ENCODE results near the gene MACROH2A1. TPM values are rescaled to one million over a fixed set of nuclear protein-coding genes. Genes with fewer than 3 reads are reported as not detected.

MACROH2A1 gene
- total RNA-seq, 2 donors from 2014 or later, result 163 to 252 TPM

DNA sequence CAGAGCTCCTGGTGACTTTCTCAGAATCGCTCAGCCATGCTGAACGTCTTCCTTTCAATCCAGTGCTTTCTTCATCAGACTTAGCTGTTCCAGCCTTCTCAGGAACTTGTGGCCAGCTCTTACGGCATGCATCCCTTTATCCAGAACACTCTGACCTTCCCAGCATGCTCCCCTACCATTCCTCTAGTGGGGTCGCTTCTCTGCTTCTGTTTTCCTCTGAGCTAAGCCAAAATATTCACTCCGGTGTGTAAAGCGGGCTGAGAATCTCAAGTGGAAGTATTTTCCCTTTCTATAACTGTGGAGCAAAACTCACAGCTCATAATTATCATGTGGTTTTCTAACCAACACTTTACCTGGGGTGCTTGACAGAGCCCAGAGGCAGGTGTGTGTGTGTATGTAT lies 41.9 kb upstream of the MACROH2A1 start:
- Mint-ChIP-seq H3K4me1 (ENCODE audit: low read depth in 2 of 2) (peaks cover 6 to 8% of the 10 kb centered on the region in 2 donors), H3K4me3 (no peak overlapping the region), H3K27ac (no peak overlapping the region), H3K27me3 (peaks cover 7% of the 10 kb centered on the region in 2 donors), H3K36me3 (no peaks in the 10 kb centered on the region), H3K9me3 (no peaks in the 10 kb centered on the region)
- DNase-seq (ENCODE audit: low spot score), result no peak
- ATAC-seq, result no peak

DNA sequence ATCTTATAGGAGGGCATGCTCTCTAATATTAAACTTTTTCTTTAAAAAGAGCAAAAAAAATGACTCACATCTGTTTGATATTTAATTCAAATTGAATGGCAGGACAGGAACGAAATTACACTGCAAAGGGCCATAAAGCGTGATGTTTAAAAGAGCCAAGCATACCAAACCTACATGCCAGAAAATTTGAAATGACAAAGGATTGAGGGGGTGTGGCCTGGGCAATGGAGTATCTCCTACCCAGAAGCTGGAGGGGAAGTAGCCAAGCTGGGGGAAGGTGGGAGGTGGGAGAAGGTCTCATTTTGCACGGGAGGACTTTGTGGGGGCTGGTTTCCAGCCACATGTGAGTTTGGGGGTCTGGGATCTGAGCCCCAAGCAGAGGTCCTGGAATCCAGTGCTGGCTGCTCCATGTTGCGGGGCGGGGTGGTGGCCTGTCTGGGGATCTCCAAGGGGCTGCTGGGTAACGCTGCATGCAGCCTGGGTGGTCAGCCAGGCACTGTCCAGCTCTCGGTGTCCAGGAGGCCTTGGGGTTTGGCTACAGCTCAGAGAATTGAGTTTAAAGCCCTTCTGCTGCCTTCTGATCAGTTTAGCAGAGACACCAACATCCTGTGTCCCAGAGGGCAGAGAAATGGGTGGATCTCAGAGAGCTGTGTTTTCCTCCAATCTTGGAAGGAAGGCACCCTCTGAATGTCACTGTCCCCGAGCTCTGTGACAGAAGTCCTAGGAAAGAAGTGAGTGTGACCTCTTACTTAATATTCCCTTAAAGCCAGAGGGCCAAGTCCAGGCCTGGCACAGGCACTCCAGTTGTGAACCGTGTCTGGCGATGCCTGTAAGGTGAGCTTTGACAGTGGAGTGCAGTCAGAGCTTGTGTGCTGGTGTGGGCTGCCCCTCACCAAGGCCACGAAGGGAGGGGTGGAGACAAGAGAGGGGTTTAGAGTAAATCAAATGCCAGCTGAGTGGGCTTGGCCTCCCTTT lies 40.5 kb upstream of the MACROH2A1 start:
- DNase-seq (ENCODE audit: low spot score) (no peak), ATAC-seq (no peak)
- peaks cover 5% of the 10 kb centered on the region in 2 donors for H3K4me1 Mint-ChIP-seq (ENCODE audit: low read depth in 2 of 2)
- no peak overlapping the region for H3K27ac Mint-ChIP-seq
- H3K9me3 Mint-ChIP-seq, result no peaks in the 10 kb centered on the region
- H3K4me3 Mint-ChIP-seq, result no peak overlapping the region
- H3K27me3 Mint-ChIP-seq, result peaks cover 7 to 11% of the 10 kb centered on the region in 2 donors
- H3K36me3 Mint-ChIP-seq, result no peaks in the 10 kb centered on the region

DNA sequence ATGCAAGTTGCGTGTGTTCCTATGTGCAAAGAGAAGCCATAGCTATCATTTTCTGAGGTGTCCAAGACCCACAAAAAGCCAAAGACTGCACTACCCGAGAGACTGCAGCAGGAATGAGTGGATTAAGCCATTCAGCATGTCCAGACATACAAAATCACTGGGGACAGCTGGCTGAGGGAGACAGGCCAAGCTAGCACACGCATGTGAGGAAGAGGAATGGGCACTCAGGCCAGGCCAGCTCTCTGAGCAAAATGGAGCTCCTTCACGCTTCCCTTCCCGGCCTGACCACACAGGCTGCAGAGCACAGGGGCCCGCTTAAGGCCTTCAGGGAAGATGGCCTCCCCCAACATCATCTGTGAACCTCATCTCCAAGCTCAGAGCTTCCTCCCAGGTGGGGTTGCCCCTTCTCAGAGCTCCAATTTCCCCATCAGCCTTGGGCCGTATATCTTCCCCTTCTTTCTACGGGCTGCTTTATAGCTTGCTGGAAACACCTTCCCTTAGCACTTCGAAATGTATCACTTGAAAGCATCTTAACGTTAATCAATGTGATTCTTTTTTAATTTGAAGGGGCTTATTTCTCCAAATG lies 39.7 kb upstream of the MACROH2A1 start:
- Mint-ChIP-seq H3K4me1 (ENCODE audit: low read depth in 2 of 2) (no peaks in the 10 kb centered on the region), H3K4me3 (no peak overlapping the region), H3K36me3 (no peaks in the 10 kb centered on the region), H3K27me3 (peaks cover 6 to 7% of the 10 kb centered on the region in 2 donors), H3K27ac (no peak overlapping the region), H3K9me3 (no peaks in the 10 kb centered on the region)
- no peak for ATAC-seq
- DNase-seq (ENCODE audit: low spot score), result peak; percentile 55

DNA sequence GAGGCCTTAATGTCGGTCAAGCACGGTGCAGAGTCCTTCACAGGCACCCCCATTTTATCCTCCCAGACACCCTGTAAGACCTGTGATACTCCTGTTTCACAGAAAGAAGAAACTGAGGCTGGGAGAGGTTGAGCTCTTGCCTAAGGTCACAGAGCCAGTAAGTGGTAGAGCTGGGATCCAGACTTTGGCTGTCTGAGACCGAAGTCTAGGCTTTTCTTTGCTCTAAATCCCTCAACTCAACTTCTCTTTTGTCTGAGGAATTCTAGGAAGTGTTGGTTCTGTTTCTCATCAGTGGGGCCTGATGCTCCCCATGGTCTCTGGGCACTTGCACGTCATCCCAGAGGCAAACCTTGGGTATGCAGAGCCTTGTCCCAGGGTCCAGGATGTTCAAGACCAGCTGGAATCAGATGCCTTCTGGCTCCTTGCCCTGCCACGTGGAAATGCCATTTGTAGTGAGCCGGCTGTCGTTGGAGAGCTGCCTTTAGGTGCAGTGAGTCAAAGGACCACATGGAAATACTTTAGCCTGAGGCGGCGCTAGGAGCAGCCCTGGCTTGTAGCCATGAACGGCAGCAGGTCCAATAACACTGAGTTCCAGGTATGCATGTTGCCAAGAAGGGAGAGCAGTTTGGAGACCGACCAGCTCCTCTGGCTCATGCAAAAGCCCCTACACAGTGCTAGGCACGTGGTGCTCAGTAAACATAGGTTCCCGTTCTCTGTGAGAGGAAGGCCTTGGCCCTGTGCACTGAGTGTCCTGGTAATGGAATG lies 38.9 kb upstream of the MACROH2A1 start:
- Mint-ChIP-seq H3K27ac (no peak overlapping the region), H3K4me1 (ENCODE audit: low read depth in 2 of 2) (no peaks in the 10 kb centered on the region), H3K4me3 (no peak overlapping the region), H3K36me3 (no peaks in the 10 kb centered on the region), H3K9me3 (no peaks in the 10 kb centered on the region), H3K27me3 (peaks cover 6 to 7% of the 10 kb centered on the region in 2 donors)
- ATAC-seq (no peak), DNase-seq (ENCODE audit: low spot score) (no peak)

DNA sequence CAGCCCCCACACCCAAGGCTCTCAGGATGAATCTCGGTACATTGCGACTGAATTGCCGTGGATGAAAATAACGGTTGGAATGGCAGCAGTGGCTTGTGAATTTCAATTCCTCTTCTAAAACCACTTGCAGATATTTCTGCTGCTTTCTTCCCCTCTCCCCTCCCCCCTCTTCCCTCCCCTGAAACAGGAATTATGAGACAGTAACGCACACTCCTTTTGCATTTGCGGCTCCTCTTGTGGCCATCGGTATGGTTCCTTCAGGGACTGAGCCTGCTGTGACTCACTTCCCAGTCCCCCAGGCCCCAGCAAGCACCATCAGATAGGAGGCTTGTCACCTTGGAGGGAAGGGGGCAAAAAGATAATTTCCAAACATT lies 38.4 kb upstream of the MACROH2A1 start:
- DNase-seq (ENCODE audit: low spot score) (no peak), ATAC-seq (no peak)
- H3K9me3 Mint-ChIP-seq, result no peaks in the 10 kb centered on the region
- H3K27ac Mint-ChIP-seq, result no peak overlapping the region
- no peaks in the 10 kb centered on the region for H3K4me1 Mint-ChIP-seq (ENCODE audit: low read depth in 2 of 2)
- peaks cover 6 to 7% of the 10 kb centered on the region in 2 donors for H3K27me3 Mint-ChIP-seq
- H3K4me3 Mint-ChIP-seq, result no peak overlapping the region
- H3K36me3 Mint-ChIP-seq, result no peaks in the 10 kb centered on the region

DNA sequence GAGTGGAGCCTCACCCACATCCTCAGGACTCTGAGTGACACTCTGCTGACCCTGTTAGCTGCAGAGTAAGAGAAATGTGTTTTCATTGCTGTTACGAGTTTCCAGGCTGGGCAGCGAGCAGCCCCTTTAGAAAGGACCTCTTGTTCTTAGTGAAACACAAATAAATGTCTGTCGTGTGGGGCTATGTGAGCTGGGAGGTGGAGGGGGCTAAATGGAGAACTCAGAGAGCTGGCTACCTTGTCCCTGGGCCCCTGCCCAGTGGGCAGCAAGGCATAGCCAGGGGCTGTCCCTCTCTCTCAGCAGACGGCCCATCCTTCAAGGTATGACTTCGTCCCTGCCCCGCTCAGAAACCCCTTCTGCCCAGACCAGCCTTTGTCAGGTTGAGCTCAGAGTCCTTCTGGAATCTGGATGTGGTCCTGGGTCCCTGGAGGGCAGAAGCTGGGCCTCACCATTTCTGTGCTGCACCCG lies 38.0 kb upstream of the MACROH2A1 start:
- Mint-ChIP-seq H3K4me1 (ENCODE audit: low read depth in 2 of 2) (no peaks in the 10 kb centered on the region), H3K27ac (no peak overlapping the region), H3K36me3 (no peaks in the 10 kb centered on the region), H3K9me3 (no peaks in the 10 kb centered on the region), H3K4me3 (no peak overlapping the region), H3K27me3 (peaks cover 6 to 7% of the 10 kb centered on the region in 2 donors)
- no peak for ATAC-seq
- no peak for DNase-seq (ENCODE audit: low spot score)

DNA sequence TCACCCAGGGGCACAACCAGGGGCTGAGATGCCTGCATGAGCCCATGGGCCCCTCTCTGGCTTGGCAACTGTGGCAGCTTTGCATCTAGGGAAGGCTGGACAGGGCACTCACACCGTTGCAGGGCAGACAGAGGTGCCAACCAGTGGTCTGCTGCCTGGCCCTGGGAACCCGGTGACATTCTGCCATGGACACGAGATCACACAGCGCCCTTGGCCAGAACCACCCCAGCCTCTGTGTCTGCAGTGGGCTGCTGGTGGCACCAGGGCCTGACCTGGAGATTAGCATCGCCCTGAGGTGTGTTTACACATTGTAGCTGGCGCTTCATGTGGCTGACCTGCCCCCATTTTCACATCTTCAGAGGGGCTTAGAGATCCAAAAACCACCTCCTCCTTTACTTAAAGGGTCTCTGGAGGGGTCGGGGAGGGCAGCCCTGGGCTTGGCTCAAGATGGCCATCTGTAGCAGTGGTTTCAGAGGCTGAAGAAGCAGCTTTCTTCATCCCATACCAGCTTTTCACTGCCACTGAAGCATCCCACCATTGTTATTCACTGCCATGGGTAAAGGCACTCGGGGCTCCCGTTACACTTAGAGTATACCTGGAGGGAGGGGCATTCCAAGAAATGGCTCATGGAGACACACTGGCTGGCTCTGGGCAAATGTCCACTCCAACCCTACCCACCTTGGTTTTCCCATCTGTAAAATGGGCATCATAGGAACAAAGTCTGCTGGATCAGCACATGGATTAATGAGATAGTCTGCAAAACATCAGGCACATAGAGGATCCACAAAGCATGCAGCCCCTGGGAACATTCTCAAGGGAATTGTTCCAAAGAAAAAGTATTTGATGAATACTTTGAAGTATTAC lies 36.7 kb upstream of the MACROH2A1 start:
- H3K9me3 Mint-ChIP-seq, result no peaks in the 10 kb centered on the region
- H3K36me3 Mint-ChIP-seq, result no peaks in the 10 kb centered on the region
- H3K4me3 Mint-ChIP-seq, result no peak overlapping the region
- H3K4me1 Mint-ChIP-seq (ENCODE audit: low read depth in 2 of 2), result no peaks in the 10 kb centered on the region
- H3K27ac Mint-ChIP-seq, result no peak overlapping the region
- peaks cover 6 to 14% of the 10 kb centered on the region in 2 donors for H3K27me3 Mint-ChIP-seq
- ATAC-seq, result no peak
- DNase-seq (ENCODE audit: low spot score), result no peak

DNA sequence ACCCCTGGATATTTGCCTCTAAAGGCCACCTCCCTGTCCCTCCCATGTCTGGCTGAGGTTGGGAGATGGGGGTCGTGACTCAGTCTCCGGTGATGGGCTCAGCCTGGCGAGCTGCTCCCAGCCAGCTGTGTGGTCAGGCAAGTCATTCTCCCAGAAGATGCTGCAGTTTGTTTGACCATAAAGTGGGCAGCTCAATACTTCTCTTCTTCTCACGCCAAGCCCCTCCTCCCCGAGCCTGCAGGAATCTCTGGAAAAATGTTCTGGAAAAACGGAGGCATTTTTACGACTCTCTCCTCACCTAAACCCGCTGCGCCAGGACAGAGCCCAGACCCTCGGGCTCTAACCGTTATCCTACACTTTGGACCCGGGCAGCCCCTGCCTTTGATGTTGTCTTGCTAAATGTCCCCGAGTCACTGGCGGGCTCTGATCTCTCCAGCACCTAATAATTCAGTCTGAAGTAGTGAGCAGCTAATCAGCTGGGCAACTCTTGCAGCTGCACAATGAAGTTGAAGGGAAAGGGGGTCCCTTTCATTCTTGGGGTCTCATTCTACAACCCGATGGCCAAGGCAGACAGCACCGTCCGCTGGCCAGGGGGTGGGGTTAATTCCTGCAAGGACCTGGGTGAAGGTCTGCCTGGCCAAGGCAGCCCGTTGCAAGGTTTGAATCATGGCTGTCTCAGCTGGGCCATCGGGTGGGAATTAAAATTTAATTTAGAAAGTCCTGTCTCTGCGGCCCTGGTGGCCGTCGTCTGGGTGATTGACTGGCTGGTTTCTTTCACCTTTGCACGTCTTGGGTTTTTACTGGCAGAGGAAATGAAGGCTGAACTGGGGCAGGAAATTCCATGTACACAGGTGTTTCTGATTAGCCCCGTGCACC lies 35.8 kb upstream of the MACROH2A1 start:
- H3K9me3 Mint-ChIP-seq, result no peaks in the 10 kb centered on the region
- H3K36me3 Mint-ChIP-seq, result no peaks in the 10 kb centered on the region
- H3K4me1 Mint-ChIP-seq (ENCODE audit: low read depth in 2 of 2), result no peaks in the 10 kb centered on the region
- DNase-seq (ENCODE audit: low spot score), result no peak
- H3K27me3 Mint-ChIP-seq, result peaks cover 10 to 20% of the 10 kb centered on the region in 2 donors
- H3K27ac Mint-ChIP-seq, result no peak overlapping the region
- ATAC-seq, result no peak
- no peak overlapping the region for H3K4me3 Mint-ChIP-seq

DNA sequence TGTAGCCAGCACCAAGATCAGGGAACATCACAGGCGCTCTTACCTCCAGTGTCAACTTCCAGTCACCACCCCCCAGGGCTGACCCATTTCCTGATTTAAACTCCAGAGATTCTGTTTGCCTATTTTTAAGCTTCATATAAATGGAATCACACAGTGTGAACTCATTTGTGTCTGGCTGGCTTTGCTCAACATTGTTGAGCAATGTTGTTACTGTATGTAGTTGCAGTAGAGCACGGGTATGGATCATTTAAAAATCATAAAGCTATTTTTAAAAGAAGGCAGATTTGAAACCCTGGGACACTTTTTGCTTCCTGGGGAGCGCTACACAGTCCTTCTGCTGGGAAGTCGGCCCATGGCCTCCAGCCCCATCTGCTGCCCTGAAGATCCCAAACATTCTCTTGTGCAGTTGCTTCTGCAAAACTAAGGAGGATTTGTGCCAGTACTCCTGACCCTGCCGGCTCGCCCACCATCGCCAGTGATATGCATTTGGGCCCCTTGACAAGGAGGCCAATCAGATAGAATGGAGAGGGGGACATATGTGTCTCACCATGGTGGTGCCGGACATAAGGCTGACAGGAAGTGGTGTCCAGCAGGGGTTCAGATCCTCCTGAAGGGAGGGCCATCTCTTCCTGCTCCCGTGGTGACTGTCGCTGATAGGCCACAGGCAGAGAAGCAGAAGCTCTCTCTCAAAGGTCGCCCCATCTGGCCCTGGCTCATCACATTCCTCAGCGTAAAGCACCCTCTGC lies 34.8 kb upstream of the MACROH2A1 start:
- H3K4me1 Mint-ChIP-seq (ENCODE audit: low read depth in 2 of 2), result no peaks in the 10 kb centered on the region
- ATAC-seq (no peak), DNase-seq (ENCODE audit: low spot score) (no peak)
- no peak overlapping the region for H3K4me3 Mint-ChIP-seq
- H3K36me3 Mint-ChIP-seq, result no peaks in the 10 kb centered on the region
- H3K9me3 Mint-ChIP-seq, result no peaks in the 10 kb centered on the region
- peaks cover 12 to 27% of the 10 kb centered on the region in 2 donors for H3K27me3 Mint-ChIP-seq
- H3K27ac Mint-ChIP-seq, result no peak overlapping the region

DNA sequence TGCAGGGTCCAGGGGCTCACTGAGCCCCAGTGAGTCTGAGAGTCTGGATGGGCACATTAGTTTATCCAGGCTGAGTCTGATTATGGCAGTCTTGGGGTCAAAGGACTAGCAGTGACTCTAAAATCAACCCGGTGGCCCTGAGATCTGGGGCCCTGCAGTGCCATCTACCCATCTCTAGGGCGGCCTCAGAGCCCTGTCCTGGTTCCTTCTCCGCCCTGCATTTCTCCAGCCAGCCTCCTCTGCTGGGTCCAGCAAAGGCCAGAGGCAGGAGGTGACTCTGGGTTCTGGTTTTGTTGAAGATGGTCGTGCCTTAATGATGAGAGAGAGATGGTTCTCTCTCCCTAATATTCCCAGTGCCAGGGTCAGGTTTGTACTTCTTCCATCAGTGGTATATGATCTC lies 33.1 kb upstream of the MACROH2A1 start:
- Mint-ChIP-seq H3K4me3 (no peak overlapping the region), H3K36me3 (no peaks in the 10 kb centered on the region), H3K27me3 (peaks cover 17 to 34% of the 10 kb centered on the region in 2 donors), H3K9me3 (no peaks in the 10 kb centered on the region), H3K27ac (no peak overlapping the region), H3K4me1 (ENCODE audit: low read depth in 2 of 2) (no peaks in the 10 kb centered on the region)
- DNase-seq (ENCODE audit: low spot score), result no peak
- no peak for ATAC-seq

DNA sequence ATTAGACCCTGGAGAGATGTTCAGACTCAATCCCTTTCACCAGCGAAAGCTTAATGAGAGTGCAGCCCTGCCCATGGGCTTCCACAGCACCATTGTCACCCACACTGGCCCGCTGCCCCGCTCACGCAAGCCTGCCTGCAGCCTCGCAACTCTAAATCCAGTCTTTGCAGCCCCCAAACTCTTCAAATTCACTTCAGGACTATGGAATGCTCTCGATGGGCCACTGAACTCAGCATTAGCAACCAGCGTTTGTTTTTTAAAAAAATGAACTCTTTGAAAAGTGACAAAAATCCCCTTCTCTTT lies 31.1 kb upstream of the MACROH2A1 start:
- Mint-ChIP-seq H3K36me3 (no peaks in the 10 kb centered on the region), H3K27ac (no peak overlapping the region), H3K4me3 (no peak overlapping the region), H3K4me1 (ENCODE audit: low read depth in 2 of 2) (peaks cover 0 to 10% of the 10 kb centered on the region in 2 donors), H3K27me3 (peaks cover 14 to 26% of the 10 kb centered on the region in 2 donors), H3K9me3 (no peaks in the 10 kb centered on the region)
- DNase-seq (ENCODE audit: low spot score) (no peak), ATAC-seq (no peak)
